GM23248 (cell line): ENCODE data around the gene PRCC. TPM values are rescaled to one million over a fixed set of nuclear protein-coding genes. Genes with fewer than 3 reads are reported as not detected.

Experiments used
- DNase-seq: peaks from one replicate; pipeline ENCODE4 v3.0.0-alpha.2; 2015
- H2AFZ ChIP-seq: fragments of 200-600 bp; sonication (generic); 2 replicates; pipeline ENCODE4 v1.6.1; 2016; ENCODE audit warnings: antibody characterized with exemption
- H3F3A ChIP-seq: fragments of 200-600 bp; sonication (generic); 2 replicates; pipeline ENCODE4 v1.6.1; 2016; ENCODE audit warnings: mild to moderate bottlenecking, antibody characterized with exemption, mixed run types; ENCODE audit not compliant: insufficient read depth
- H3K27ac ChIP-seq: fragments of 200-600 bp; sonication (generic); 2 replicates; pipeline ENCODE4 v1.5.1; 2016; ENCODE audit warnings: mild to moderate bottlenecking
- H3K27me3 ChIP-seq: fragments of 200-600 bp; sonication (generic); replicated peaks from 2 replicates; pipeline ENCODE4 v1.6.1; 2016; ENCODE audit warnings: mild to moderate bottlenecking; ENCODE audit not compliant: insufficient read depth
- H3K36me3 ChIP-seq: fragments of 200-600 bp; sonication (generic); 2 replicates; pipeline ENCODE4 v1.6.1; 2016; ENCODE audit warnings: low read depth, mild to moderate bottlenecking
- H3K4me1 ChIP-seq: fragments of 200-600 bp; sonication (generic); 2 replicates; pipeline ENCODE4 v1.6.1; 2016; ENCODE audit warnings: mild to moderate bottlenecking; ENCODE audit not compliant: insufficient read depth
- H3K4me2 ChIP-seq: fragments of 200-600 bp; sonication (generic); one replicate; pipeline ENCODE4 v1.6.1; 2016; ENCODE audit warnings: mild to moderate bottlenecking; ENCODE audit not compliant: unreplicated experiment
- H3K4me3 ChIP-seq: fragments of 200-600 bp; sonication (generic); 2 replicates; pipeline ENCODE4 v1.5.1; 2016; ENCODE audit warnings: mild to moderate bottlenecking
- H3K79me2 ChIP-seq: fragments of 200-600 bp; sonication (generic); 2 replicates; pipeline ENCODE4 v1.6.1; 2016; ENCODE audit warnings: mild to moderate bottlenecking; ENCODE audit not compliant: insufficient read depth
- H3K9ac ChIP-seq: fragments of 200-600 bp; sonication (generic); 2 replicates; pipeline ENCODE4 v1.6.1; 2016; ENCODE audit warnings: mild to moderate bottlenecking
- H3K9me2 ChIP-seq: fragments of 200-600 bp; sonication (generic); 2 replicates; pipeline ENCODE4 v1.6.1; 2016; ENCODE audit warnings: mixed run types, mild to moderate bottlenecking, moderate library complexity; ENCODE audit not compliant: insufficient read depth
- H3K9me3 ChIP-seq: fragments of 200-600 bp; sonication (generic); one replicate; pipeline ENCODE4 v1.6.1; 2017; ENCODE audit warnings: low read depth
- H4K20me1 ChIP-seq: fragments of 200-600 bp; sonication (generic); 2 replicates; pipeline ENCODE4 v1.6.0; 2016; ENCODE audit not compliant: insufficient read depth
- EZH2 ChIP-seq: fragments of 200-600 bp; sonication (generic); IDR thresholded peaks from 2 replicates; pipeline ENCODE4 v1.6.1; 2018; ENCODE audit warnings: antibody characterized with exemption, mild to moderate bottlenecking; ENCODE audit not compliant: insufficient read depth, poor library complexity, severe bottlenecking
- EZH2phosphoT487 ChIP-seq: fragments of 200-600 bp; sonication (generic); IDR thresholded peaks from 2 replicates; pipeline ENCODE4 v1.6.1; 2018; ENCODE audit warnings: antibody characterized with exemption, moderate library complexity, mild to moderate bottlenecking, low read depth; ENCODE audit not compliant: insufficient read depth
- WGBS, 2 experiments: methylation state at CpG; one replicate each; pipeline ENCODE4 v1.1.6; 2015 to 2017; ENCODE audit warnings: low lambda C conversion rate in 2 of 2, low coverage in 1 of 2; ENCODE audit errors: missing lambda C conversion rate in 2 of 2; 5-methylcytosine and 5-hydroxymethylcytosine counted together
- in situ Hi-C: fragments of 300-500 bp; cut with MboI; formaldehyde crosslinking; loops from 2 replicates; pipeline ENCODE4 v1.15.0; 2020
- polyA plus RNA-seq: library from polyadenylated mRNA; unstranded; fragments of >200 nt; fragmentation: Nextera tagmentation; extraction: Ambion mirVana; gene quantifications from 2 replicates; pipeline ENCODE4 v1.2.1, GENCODE V29; 2016
- total RNA-seq: library from RNA; depleted of rRNA; stranded (reverse); fragments of >200 nt; shearing (Covaris generic); gene quantifications from 2 replicates; pipeline ENCODE4 v1.2.3, GENCODE V29; 2014

The PRCC gene
- total and polyA plus RNA-seq, 2 experiments from 2014 or later, result 32.4 to 57.0 TPM

GRCh38 chr1:156749419-156750118 is 17.8 kb upstream of the PRCC start:
- Histone ChIP-seq H3K9ac (peak overlapping the region; percentile 97), H3K79me2 (peaks cover 91% of the 10 kb centered on the region), H2AFZ (0 out of 2 replicates have a peak overlapping the region, but pooled peaks have one; percentile 47), H3K9me2 (no peaks in the 10 kb centered on the region), H3F3A (peaks cover 45% of the 10 kb centered on the region), H3K9me3 (no peaks in the 10 kb centered on the region), H3K27ac (peak overlapping the region; percentile 100), H3K4me3 (peak overlapping the region; percentile 78), H3K27me3 (no peaks in the 10 kb centered on the region), H3K4me2 (peak overlapping the region; percentile 96), H3K36me3 (no peaks in the 10 kb centered on the region), H4K20me1 (no peaks in the 10 kb centered on the region), H3K4me1 (peaks cover 41% of the 10 kb centered on the region)
- peak; percentile 39 for DNase-seq
- in situ Hi-C loops, result no loop called here
- WGBS, 2 experiments, result 6 to 12% methylated on average over 7 to 8 of the region's 8 CpGs
- TF ChIP-seq EZH2, result no peak
- TF ChIP-seq EZH2phosphoT487, result no peak

- Histone ChIP-seq H3K9ac (peak overlapping the region; percentile 97), H2AFZ (0 out of 2 replicates have a peak overlapping the region, but pooled peaks have one; percentile 30), H3K4me3 (peak overlapping the region; percentile 78), H3F3A (peaks cover 45% of the 10 kb centered on the region), H3K79me2 (peaks cover 88% of the 10 kb centered on the region), H3K27ac (peak overlapping the region; percentile 100), H4K20me1 (no peaks in the 10 kb centered on the region), H3K4me1 (peaks cover 41% of the 10 kb centered on the region), H3K9me3 (no peaks in the 10 kb centered on the region), H3K27me3 (no peaks in the 10 kb centered on the region), H3K36me3 (no peaks in the 10 kb centered on the region), H3K4me2 (peak overlapping the region; percentile 96), H3K9me2 (no peaks in the 10 kb centered on the region)
- peak; percentile 78 for DNase-seq
- 4% methylated on average over 5 of the region's 5 CpGs for WGBS, 2 experiments
- in situ Hi-C loops, result no loop called here
- TF ChIP-seq EZH2, result no peak
- no peak for TF ChIP-seq EZH2phosphoT487
Observed at GRCh38 chr1:156750191-156750672, 17.1 kb upstream of the PRCC start.

- H3K27me3 ChIP-seq, result no peaks in the 10 kb centered on the region
- H3K27ac ChIP-seq, result peak overlapping the region; percentile 100
- H3K9me3 ChIP-seq, result no peaks in the 10 kb centered on the region
- H4K20me1 ChIP-seq, result no peaks in the 10 kb centered on the region
- H3K4me3 ChIP-seq, result peak overlapping the region; percentile 78
- no peaks in the 10 kb centered on the region for H3K36me3 ChIP-seq
- H3K9me2 ChIP-seq, result no peaks in the 10 kb centered on the region
- DNase-seq, result peak; percentile 73
- H3K9ac ChIP-seq, result peak overlapping the region; percentile 97
- H3K4me2 ChIP-seq, result peak overlapping the region; percentile 96
- peaks cover 36% of the 10 kb centered on the region for H3K4me1 ChIP-seq
- 0 to 1% methylated on average over 33 to 64 of the region's 64 CpGs for WGBS, 2 experiments
- 0 out of 2 replicates have a peak overlapping the region, but pooled peaks have one; percentile 30 for H2AFZ ChIP-seq
- TF ChIP-seq EZH2phosphoT487 (no peak), EZH2 (no peak)
- in situ Hi-C loops, result no loop called here
- H3F3A ChIP-seq, result peaks cover 39% of the 10 kb centered on the region
- H3K79me2 ChIP-seq, result peaks cover 88% of the 10 kb centered on the region
Observed at GRCh38 chr1:156750711-156751450, 16.5 kb upstream of the PRCC start.

- no peaks in the 10 kb centered on the region for H4K20me1 ChIP-seq
- H3K79me2 ChIP-seq, result peaks cover 85% of the 10 kb centered on the region
- peak within 1 kb of the TSS; percentile 100 for H3K27ac ChIP-seq
- H3K9me3 ChIP-seq, result no peaks in the 10 kb centered on the region
- in situ Hi-C loops, result no loop called here
- DNase-seq, result no peak
- H3K36me3 ChIP-seq, result no peaks in the 10 kb centered on the region
- H3K4me1 ChIP-seq, result peaks cover 31% of the 10 kb centered on the region
- H3K9me2 ChIP-seq, result no peaks in the 10 kb centered on the region
- H3K9ac ChIP-seq, result peak within 1 kb of the TSS; percentile 97
- TF ChIP-seq EZH2 (no peak), EZH2phosphoT487 (no peak)
- H3K4me2 ChIP-seq, result peak within 1 kb of the TSS; percentile 96
- peak within 1 kb of the TSS; percentile 78 for H3K4me3 ChIP-seq
- no peaks in the 10 kb centered on the region for H3K27me3 ChIP-seq
- WGBS, 2 experiments, result 0 to 2% methylated on average over 41 to 48 of the region's 48 CpGs
- H2AFZ ChIP-seq, result peak within 1 kb of the TSS; percentile 78
- peaks cover 39% of the 10 kb centered on the region for H3F3A ChIP-seq
Observed at GRCh38 chr1:156751451-156751756, 15.9 kb upstream of the PRCC start, which contains the start of gene HDGF. Gene HDGF, minus strand, starts transcription at chr1:156751675. Its CDS starts 246 bp downstream, at chr1:156751429.
